D721Med (cell line): Measurements from ENCODE around the gene MBP.

Source experiments
- DNase-seq: peaks from one replicate; pipeline ENCODE4 v3.0.0; 2011; ENCODE audit warnings: low spot score; ENCODE audit not compliant: insufficient read length
- FAIRE-seq: peaks from 2 replicates; lab custom pipeline; 2011; peaks lifted over from hg19 to GRCh38; lab: Jason Lieb, UNC
- TF ChIP-seq, protein P1 (sequence below): IDR thresholded peaks from 2 replicates; pipeline ENCODE4 v1.5.1; 2012; ENCODE audit warnings: mild to moderate bottlenecking, control low read depth; ENCODE audit not compliant: insufficient read depth; ENCODE audit errors: missing control alignments

Gene MBP

DNA sequence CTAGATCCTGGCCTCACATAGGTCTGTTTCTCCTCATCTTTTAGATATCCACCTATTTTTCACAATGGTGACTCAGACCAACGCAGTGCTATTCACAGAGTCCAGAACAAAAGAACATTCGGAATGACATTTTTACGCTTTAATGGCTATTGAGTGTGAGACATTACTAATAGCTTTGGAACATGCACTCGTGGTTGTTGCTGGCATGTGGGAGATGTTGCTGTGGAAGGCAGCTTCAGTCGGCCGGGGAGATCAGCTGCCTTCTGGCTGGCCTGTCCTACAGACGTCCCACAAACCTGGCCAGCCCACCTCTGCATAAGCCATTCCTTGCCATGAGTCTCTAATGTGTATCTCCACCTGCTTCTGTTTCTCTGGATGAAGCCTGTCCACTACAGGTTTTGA is 3.4 kb downstream of the MBP start:
- TF ChIP-seq, protein P1, sequence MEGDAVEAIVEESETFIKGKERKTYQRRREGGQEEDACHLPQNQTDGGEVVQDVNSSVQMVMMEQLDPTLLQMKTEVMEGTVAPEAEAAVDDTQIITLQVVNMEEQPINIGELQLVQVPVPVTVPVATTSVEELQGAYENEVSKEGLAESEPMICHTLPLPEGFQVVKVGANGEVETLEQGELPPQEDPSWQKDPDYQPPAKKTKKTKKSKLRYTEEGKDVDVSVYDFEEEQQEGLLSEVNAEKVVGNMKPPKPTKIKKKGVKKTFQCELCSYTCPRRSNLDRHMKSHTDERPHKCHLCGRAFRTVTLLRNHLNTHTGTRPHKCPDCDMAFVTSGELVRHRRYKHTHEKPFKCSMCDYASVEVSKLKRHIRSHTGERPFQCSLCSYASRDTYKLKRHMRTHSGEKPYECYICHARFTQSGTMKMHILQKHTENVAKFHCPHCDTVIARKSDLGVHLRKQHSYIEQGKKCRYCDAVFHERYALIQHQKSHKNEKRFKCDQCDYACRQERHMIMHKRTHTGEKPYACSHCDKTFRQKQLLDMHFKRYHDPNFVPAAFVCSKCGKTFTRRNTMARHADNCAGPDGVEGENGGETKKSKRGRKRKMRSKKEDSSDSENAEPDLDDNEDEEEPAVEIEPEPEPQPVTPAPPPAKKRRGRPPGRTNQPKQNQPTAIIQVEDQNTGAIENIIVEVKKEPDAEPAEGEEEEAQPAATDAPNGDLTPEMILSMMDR, result no peak
- DNase-seq, result no peak
- peak; percentile 93 for FAIRE-seq

DNA sequence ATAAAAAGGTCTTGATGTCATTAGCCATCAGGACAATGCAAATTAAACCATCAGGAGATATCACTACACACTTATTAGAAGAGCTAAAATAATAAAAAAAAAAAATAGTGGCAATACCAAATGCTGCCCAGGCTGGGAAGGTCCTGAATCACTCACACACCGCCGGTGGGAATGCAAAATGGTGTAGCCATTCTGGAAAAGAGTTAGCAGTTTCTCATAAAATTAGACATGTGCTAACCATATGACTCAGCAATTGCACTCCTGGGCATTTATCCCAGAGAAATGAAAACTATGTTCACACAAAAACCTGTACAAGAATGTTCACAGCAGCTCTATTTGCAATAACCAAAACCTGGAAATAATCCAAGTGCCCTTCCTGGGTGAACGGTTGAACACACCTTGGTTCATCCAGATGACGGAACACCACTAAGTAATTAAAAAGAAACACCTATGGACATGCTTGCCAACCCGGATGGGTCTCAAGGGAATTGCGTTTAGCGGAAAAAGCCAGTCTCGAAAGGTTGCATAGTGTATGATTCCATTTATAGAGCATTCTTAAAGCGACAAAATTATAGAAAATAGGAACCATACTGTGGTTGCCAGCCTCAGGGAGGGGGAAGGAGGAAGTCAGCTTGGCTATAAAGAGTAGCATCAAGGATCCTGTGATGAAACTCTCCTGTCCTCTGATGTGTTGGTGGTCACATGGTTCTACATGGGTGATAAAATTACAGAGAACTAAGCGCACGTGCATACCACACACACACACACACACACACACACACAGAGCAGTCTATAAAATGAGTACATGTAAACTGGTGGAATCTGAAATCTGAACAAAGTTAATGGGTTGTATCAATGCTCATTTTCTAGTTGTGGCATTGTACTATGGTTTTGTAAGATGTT is 4.6 kb downstream of the MBP start:
- TF ChIP-seq, protein P1, result no peak
- FAIRE-seq, result peak; percentile 29
- DNase-seq, result no peak

DNA sequence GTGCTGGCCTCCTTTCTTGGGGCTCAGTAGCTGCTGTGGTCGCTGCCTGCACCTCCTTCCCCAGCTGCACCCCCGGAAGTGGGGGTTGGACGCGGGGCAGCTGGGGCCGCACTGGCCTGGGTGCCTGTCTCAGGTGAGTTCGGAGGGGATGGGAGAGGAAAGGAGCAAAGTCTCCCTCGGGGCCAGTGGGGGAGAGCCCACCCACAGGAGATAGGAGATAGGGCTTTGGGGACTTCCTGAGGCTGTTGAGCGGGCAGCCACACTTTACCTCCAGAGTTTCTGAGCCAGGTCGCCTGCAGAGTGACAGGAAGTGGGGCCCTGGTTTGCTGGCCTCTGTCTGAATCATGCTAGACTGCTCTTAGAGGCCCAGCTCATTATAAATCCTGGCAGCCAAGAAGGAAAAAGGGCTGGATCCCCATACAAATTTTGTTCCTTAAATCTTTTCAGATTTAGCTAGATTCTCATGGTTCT is 8.1 kb downstream of the MBP start:
- no peak for DNase-seq
- TF ChIP-seq, protein P1, result no peak
- FAIRE-seq, result no peak

DNA sequence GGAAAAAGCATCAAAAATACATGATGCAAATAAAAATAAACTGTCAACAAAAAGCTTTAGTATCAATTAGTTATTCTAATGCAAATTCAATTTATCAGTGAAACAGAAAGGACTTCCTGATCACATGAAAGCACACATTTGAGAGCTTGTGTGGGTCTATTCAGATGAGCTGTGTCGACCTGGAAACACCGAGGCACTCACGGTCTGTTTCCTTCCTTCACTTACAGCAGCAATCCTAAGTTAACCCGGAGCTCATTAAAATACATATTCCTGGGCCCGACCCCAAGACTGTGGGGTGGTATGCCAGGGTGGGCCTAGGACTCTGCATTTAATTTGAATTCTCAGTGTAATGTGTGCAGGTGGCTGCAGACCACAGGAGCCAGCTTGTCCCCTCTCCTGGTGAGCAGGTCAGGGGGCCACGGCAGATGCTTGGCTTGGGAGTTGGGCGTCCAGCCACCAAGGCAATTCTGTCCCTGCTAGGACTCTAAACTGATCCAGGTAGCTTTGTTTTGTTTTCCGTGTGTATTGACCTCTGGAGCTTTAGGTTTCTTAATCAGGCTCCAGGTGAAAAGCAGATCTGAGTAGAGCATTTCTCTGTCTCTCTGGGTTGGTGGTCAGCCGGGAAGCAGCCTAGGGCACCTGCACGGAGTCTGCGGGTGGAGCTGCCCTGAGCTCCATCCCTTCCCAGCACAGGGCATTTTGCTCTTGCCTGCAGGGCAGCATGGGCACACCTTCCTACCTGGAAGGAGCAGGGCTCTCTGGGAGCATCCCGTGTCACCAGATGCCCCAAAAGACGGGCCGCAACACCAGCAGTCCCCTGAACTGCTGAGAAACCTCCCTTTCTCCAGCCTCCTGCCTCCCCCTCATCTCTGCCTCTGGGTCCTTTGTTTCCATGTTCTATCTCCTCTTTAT is 9.0 kb downstream of the MBP start:
- FAIRE-seq, result no peak
- TF ChIP-seq, protein P1, result no peak
- DNase-seq, result no peak

DNA sequence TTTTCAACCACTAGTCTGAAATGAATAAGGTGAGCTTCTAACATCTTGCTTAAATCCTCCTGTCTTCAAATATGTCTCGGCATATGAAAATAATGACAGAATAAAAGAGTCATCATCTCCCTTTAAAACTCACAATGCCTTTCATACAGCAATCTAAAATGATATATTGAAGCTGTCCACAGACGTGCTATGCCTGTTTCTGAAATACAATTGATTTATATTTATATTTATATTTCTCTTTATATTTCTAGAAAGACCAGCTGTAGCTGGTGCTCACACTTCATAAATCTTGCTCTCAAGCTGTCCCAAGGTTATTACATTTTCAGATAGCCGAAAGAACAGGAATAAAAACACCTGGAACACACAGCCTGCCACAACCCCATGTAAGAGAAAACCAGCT is 11.1 kb downstream of the MBP start:
- no peak for FAIRE-seq
- TF ChIP-seq, protein P1, result no peak
- no peak for DNase-seq

DNA sequence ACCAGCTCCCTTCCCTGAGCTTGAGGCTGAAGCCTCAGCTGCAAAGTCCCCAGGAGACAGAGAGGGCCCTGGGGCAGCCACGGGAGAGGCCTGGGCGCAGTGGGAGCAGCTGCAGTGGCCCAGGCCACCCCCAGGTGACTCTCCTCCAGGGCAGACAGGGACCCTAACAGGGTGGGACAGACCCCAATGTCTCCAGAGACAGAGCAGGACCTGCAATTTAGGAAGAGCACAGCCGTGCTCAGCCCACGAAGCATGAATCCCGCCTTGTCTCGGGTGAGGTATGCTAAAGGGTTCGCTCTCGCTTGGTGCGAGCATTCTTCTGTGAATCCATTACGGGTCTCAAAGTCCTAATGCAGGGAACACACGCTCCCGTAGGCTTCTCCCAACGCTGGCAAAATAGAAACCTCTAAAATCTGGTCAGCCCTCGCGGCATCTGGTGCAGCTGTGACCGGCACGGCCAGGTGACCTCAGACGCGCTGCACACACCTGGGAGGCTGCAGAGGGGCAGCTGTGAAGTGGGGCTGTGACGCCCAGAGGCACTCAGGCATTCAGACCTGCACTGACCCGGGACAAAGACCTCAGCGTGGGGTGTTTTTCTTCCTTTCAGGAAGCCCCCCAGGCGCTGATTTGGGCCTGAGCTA is 12.6 kb downstream of the MBP start:
- DNase-seq, result no peak
- TF ChIP-seq, protein P1, result no peak

More for the DNA sequence above, 12.6 kb downstream of the MBP start:
- FAIRE-seq, result no peak
